SW480 (cell line): ENCODE data around the gene MAP3K20.

Experiments used
- DNase-seq: peaks from one replicate; pipeline ENCODE4 v3.0.0-alpha.2; 2016; ENCODE audit warnings: low spot score

The MAP3K20 gene

DNA sequence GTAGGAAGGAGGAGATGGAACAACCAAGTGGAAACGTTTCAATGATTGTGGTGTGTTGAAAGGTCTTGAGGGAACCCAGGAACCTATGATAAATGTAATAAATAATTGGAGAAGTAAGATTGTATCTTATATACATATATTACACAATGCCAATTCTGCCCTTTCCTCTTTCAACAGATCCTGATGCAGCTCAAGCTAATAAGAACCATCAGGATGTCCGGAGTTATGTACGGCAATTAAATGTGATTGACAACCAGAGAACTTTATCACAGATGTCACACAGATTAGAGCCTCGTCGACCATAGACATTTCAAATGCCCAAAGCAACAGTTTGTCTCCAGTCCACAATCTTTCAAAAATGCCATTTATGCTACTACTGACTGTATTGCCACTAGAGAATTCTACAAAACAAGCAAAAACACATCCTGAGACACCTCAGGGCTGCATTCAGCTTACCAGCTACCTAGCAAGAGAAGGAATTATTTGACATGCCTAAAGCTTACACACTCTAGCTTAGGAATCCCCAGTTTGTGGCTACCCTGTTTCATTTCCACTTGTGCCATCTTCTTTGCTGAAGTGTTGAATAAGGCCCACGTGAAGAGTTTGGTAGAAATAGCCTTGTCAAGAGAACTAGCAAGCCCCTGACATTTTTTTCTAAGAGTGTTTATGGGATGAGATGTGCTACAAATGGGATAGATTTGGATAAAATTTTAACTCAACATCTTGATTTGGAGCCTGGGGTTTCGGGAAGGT is 24.0 kb upstream of the MAP3K20 start:
- DNase-seq, result no peak

DNA sequence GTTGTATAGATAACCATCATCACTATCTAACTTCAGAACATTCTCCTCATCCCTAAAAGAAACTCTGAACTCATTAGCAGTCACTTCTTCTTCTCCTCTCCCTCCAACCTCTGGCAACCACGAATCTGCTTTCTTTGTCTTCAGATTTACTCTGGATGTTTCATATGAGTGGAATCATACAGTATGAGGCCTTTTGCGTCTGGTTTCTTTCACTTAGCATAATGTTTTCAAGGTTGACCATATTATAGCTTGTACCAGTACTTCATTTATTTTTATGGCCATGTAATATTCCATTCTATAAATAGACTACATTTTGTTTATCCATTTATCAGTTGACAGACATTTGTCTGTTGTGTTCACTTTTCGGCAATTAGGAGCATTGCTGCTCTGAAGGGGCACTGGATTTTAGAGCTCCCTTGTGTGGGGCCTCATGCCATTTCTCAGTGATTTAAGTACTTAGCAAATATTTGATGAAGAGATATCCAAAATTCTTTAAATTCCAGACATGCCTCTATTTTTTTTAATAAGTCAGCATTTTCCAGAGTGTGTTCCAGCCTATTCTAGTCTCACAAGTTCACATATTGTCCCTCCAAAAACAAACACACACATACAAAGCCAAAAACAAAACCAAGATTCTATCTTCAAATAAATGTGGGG is 22.5 kb upstream of the MAP3K20 start:
- DNase-seq, result no peak

DNA sequence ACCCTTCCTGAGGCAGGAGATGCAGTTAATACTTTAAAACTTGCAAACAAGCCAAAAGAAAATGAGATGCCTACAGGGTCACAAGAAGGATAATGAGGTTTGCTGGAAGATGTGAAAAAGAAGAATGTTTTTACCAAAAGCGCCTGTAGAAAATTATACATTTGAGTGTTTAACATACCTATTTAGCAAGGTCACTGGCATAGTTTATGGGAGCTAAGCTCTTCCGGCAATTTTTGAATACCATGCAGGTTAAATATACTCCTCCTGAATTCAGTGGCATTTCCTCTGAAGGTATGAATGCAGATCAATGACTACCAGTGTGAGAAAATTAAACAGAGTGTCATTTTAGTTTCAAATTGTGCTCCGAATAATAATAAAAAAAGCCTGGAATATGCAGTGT is 21.2 kb upstream of the MAP3K20 start:
- no peak for DNase-seq

DNA sequence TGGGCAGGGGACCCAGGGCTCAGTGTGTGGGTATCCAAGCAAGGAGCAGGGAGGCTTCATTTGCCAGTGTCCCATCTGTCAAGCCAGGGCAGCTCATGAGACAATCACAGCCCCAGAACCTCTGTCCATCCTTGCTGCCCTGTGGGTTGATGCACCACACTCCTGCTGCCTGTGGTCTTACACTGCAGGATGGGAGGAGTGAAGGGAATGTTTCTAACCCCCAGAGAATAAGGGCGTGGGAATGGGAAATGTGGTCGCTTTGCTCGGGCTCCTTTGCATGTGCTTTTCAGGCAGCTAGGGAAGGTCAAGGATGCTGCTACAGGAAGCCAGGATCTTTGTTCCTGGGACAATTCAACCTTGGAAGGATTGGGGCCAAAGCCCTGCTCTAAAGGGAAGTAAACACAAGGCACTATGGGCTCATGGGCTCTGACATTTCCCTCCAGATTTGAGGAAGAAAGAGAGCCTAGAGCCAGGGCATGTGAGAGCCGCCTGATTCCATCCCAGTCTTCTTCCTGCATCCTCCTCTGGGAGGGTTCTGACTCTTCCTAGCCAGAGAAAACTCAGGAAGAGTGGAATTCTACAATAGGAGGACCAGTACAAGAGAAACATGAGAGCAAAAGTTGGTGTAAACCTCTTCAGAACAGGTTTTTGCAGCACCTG is 18.8 kb upstream of the MAP3K20 start:
- no peak for DNase-seq

DNA sequence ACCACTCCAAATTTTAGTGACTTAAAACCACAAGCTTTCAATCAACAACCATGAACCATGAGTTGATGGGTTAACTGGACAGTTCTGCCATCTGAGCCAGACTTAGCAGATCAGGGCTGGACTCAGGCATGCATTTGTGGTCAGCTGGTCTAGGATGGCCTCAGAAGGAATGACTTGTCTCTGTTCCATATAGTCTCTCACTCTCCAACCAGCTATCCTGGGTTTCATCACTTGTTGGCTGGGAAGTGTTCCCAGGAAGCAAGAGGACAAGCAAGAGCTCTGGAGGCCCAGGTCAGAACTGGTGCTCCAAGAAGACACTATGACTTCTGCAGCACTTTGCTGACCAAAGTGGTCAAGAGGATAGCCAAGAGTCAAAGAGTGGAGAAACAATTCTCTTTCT is 17.5 kb upstream of the MAP3K20 start:
- DNase-seq, result no peak

DNA sequence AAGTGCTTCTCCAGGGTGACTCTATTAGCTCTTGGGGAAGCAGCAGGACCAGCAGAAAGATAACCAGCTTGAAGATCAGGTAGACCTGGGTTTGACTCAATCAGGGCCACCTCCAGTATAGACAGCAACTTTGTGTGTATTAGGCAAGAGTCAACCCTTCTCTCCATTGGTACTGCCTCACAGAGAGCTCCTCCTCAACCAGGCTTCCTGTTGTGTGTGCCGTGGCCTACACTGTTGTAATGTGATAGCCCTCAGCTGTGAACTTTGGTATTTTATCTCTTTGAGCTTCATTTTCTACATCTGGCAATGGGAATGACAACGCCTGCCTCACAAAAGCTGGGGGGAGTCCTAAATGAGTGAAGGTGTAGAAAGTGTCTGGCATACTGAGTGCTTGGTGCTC is 17.0 kb upstream of the MAP3K20 start:
- DNase-seq, result no peak

DNA sequence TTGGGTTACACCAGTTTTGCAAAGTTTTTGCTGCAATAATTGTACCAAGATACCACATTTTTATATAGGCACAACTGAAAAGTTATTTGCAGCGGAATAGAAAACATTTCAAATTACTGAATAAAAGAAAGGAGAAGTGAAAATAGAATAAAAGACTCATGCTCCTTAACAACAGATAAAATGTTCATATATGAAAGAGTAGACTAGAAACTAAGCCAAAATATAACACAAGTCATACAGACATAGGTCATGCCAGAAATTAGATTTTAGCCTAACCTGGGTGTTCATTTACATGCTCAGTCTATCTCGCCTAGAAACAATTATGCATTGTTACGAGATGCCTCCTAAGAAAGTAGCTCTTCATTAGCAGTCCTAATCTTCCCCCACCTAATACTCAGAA is 16.4 kb upstream of the MAP3K20 start:
- no peak for DNase-seq

DNA sequence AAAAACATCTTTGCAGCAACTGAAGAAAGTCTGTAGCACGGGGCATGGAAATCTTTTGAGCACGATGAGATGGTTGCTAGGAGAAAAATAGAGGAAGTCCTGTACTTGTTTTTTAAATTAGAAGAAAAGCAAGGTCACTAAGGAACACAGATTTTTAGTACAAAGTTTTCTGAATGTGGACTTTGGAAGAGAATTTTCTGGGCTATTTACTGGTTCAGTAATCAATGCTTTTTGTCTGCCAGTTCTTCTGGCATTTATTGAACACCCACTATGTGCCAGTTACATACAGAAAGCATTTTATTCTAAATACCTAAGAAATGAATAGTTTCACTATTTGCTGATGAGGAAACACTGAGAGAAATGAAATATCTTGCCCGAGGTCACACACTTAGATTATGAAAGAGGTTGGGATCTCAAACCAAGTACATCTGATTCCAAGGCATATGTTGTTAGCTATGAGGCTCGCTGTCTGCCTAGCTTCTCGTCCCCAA is 15.6 kb upstream of the MAP3K20 start:
- no peak for DNase-seq

DNA sequence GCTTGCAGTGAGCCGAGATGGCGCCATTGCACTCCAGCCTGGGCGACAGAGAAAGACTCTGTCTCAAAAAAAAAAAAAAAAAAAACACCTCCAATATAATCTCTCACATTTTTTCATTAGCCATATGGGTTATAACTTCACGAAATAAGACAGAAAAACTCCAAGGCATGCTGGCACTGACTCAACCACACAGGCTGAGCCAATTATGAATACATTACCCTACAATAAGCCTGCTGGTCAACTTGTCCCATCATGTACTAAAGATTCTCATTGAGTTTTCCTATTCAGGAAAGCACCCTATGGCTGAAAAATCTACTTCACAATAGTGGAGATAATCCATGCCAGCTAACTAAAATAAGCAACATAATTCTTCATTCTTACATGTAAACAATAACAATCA is 12.8 kb upstream of the MAP3K20 start:
- no peak for DNase-seq

DNA sequence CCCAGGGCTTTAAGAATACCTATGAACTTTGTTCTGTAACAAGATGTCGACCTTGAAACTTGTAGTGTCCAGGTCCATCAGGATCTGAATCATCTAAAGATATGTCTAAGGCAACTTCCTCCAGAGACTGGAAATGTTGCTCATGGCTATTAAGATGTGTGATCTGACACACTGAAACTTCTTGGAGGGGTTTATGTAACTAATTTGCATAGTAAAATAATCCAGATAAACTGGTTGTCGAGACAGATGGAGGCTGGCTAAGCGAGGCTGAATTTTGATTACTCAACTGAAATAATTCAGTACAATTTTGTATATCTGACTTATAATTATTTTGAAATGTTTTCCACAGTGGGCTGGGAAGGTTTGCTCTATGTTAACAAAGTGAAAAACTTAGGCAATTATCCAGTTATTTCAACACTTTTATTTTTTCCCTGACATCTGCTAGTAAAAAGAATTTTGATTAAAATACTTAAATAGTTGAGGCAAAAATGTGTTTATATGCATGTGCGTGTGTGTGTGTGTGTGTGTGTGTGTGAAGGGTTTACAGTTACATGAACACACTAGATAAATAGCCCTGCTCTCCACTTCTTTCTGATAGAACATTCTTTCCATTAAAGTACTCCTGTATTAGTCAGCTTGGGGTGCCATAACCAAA is 11.4 kb upstream of the MAP3K20 start:
- no peak for DNase-seq

DNA sequence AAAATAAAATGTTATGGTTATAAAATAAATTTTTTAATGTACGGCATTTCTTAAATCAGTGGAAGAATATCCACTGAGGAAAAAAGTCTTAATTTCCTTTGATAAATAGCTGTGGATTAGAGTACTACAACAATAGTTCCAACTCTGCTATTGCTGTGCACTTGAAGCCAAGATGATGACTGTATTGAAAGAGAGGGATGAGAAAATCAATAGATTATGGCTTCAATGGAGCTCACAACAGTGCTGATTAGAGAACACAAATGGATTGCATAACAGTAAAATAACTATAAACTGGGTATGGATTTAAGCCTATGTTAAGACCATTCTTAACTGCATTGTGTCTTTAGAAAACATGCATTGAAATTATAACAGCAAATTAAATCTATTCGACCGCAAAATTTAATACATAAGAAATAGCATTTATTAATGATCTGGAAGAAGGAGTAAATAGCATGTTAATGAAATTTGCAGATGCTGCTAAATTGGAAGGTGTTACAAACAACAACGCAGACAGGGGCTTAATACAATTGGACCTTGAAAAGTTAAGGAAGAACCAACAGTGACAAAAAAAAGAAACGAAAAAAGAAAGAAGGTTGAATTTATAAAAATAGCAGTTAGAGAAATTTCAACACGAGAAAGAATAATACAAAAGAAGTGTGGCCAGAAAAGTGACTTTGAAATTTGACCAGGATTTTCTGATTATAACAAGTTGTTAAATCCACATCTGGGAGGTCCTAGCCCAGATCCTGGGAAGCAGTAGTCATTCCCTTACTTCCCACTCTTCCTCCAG is 8.6 kb upstream of the MAP3K20 start:
- DNase-seq, result no peak

DNA sequence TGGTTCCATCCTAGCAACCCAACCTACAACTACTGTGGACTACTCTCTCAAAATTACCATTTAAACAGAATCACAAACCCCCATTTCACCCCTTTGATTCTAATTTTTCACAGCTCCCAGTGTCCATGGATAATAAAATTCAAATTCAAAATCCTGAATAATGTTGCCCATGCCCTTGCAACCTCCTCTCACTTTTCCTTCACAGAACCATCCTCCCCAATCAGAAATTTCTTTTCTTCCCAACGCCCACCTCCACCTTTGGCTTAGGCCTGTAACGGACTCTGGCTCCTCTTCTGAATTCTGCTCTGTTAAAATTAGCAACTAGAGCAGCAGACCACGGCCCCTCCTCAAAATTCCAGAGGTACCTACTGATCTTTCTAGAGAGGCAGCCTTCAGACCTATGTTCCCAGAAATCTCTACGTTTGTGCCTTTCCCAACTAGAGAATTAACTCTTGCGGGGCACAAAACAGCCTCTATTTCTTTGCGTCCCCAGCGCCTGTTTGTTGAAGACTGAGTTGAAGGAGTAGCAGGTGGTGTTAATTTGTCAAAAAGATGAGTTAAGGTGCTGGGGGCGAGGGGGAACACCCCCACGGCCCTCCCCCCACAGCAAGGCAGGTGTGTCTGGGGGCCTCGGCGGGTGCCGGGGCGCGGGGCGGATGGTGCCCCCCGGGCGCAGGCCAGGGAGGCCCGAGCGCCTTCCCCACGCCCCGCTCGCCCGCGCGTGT is 428 bp upstream of the MAP3K20 start:
- DNase-seq, result peak; percentile 31

DNA sequence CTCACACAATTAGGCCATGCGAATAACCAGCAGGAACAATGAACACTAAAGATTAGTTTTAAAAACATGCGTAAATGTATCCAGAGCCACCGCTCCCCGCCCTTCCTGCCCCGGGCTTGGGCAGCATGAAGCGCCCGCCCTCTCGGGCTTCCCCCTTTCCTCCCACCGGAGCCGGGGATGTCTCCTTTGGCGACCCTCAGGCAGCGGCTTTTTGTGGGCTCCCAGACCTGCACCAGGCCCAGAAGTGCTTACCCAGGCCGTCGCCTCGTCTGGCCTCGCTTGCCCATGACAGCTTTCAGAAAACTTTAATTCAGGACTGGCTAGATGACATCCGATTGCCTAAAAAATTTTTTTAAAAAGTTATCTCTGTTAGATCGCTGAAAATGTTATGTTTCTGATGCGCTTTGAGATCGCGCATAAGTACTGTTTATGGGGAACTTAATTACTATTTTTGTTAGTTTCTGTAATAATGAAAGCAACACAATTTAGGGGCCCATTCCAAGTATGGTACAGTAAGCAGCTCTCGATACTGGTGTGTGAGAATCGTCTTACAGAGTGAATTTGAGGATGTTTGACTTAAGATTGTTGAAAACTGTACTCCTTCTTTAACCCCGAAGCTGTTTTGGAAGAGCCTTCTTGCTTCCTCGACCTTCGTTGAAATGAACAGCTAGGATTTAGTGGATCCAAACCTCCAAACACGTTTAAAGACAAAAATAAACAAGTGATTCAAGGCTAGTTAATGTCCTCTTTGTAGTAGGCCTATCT is 1.1 kb downstream of the MAP3K20 start:
- DNase-seq, result peak; percentile 12

DNA sequence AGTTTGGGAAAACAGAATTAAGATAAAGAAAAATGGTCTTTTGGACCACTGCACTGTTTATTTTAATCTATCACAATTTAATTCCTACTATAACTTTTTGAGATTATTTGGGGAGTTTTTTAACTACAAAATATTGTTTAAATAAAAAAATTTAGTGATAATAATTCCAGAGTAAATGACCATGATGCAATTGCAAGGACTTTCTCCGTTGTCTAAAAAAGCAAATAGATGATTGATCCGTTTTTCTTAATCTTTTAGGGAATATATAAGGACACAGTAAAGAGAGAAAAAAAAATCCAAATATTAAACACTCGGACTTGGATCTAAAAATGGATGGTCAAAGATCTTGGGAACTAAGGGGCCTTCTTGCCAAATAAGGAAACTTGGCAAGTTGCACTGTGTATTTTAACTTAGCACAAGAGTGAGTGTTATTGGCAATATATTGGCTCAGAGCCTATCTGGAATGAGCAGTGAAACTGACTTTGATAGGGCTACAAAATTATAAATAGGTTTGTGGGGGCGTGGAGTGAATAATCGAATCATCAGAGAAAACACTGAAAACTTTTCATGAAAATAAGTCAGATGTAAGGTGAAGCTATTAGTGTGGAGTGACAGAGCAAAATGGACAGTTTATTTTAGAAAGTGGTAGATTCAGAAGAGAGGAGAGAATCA is 2.0 kb downstream of the MAP3K20 start:
- DNase-seq, result no peak

DNA sequence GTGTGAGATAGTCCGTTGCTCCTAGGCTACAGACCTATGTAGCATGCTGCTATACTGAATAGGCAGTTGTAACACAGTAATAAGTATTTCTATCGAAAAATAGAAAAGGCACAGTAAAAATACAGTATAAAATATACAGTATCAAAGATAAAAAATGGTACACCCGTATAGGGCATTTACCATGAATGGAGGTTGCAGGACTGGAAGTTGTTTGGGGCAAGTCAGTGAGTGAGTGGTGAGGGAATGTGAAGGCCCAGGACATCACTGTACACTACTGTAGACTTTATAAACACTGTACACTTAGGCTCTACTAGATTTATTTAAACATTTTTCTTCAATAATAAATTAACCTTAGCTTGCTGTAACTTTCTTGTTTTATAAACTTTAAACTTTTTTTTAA is 3.5 kb downstream of the MAP3K20 start:
- no peak for DNase-seq

DNA sequence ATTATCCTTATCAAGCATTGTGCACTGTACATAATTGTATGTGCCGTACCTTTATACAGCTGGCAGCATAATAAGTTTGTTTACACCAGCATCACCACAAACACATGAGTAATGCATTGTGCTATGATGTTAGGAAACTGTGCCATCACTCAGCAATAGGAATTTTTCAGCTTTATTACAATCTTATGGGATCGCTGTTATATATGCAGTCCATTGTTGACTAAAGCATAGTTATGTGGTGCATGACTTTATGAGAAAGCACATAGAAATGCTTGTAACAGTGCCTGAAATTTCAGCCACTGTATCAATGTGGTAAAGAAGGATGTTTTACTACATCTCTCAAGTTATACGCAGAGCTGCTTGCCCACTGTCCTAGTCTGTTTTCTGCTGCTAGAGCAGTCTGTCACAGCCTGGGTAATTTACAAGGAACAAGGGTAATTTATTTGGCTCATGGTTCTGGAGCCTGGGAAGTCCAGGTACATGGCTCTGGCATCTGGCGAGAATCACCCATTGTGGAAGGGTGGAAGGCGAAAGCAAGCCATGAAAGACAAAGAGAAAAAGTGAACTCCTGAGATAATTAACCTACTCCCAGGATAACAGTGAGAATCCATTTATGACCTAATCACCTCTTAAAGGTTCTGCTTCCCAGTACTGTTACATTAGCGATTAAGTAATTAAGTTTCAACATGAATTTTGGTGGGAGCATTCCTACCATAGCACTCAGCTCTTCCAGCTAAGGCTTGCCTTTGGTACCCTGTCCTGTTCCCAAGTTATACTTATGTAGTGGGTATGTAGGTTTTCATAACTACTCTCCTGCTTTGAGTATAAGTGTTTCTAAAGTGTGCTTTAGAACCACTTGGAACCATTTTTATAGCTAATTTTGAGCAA is 4.6 kb downstream of the MAP3K20 start:
- DNase-seq, result peak; percentile 22

DNA sequence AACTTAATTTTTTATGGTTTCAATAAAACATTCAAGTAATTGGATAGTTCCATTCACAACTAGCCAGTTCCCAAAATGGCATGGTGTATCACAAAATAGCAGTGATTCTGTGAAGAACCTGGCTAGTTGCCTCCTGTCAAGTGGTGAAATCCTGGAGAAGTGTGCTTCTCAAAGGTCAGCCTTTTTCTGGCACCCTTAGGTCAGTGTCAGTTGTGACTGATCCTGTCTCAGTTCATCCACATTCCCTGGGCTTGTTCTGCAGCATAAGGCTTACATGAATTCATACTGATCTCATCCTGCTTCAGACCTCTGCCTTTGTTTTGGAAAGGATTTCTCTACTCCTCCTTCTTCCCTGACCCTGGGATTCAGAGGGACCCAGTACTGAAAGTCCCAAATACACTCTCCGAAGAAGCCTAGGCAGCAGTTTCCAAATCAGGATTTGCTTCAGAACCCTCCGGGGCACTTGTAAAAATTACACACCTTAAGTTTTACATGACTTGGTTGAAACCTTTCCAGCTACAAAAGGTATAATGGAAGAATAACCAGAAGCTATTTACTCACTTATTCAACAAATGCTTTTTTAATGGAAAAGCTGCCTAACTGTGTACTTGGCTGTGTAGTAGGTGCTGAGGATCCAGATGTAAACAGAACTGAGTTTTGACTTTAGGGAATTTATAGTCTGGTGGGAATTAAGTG is 11.0 kb downstream of the MAP3K20 start:
- DNase-seq, result no peak

DNA sequence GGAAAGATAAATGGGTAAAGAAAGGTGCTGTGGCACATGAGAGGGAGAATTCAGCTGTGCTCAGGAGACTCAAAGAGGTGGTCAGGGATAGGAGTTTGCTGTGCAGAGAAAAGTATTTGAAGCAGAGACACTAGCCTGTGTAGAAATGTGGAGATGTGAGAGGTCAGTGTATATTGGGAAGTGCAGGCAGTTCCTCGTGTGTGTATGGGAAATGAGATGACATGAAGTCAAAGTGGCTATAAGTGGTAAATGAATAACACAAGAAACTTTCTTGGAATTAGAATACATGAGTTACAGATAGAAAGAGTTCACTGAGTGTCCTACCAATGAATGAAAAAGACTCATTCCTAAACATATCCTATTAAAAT is 11.6 kb downstream of the MAP3K20 start:
- no peak for DNase-seq
